Activated CD8-positive, alpha-beta memory T cell treated with anti-CD3 and anti-CD28 coated beads for 24 hours (primary cell): Measurements from ENCODE around the gene PBX1.
A peak's percentile ranks its signal among the peaks of the same experiment; 100 is the strongest.
"Not testable (repeated sequence)": the region's sequence is repeated elsewhere in the genome, so short reads cannot be mapped to it uniquely, and the experiment has no call there.

ENCODE experiments used
- DNase-seq: peaks from one replicate; pipeline ENCODE4 v3.0.0-alpha.2; 2020

Gene PBX1

GRCh38 chr1:164558461-164559341 lies at the start of gene PBX1:
Gene PBX1, plus strand, starts transcription at chr1:164559184.
- DNase-seq = peak; percentile 84

GRCh38 chr1:164510435-164510834 lies 48.5 kb upstream of the PBX1 start:
- DNase-seq = no peak

DNA sequence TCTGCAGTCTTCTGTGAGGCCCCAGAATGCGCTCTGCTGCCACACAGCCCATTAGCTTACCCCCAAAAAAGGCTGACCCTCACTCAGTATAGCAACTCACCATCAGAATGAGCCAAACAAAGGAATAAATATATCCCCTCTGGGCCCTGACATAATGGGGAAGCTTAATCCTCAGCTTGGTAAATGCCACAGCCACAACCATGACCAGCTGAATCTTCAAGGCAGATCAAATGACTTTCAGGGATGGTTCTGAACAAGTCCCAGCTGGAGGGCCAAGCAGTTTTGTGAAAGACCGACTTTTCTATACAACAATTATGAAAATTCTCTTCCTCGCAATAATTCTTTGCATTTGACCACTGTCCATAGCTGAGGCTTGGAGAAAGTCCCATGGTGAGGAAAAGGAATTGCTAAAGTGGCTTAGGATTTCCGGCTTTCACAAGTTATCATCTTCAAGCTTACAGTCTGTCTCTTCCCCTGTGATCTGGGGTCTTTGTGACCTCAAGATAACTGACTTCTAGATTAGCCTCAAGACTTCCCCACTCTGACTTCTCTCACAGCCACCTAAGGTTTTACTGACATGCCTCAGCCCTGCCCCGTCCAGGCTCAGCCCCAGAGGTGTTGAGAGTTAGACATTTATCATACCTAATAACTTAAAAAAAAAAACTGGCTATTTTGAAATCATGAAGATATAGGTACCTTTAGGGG lies 47.8 kb upstream of the PBX1 start:
- no peak for DNase-seq

DNA sequence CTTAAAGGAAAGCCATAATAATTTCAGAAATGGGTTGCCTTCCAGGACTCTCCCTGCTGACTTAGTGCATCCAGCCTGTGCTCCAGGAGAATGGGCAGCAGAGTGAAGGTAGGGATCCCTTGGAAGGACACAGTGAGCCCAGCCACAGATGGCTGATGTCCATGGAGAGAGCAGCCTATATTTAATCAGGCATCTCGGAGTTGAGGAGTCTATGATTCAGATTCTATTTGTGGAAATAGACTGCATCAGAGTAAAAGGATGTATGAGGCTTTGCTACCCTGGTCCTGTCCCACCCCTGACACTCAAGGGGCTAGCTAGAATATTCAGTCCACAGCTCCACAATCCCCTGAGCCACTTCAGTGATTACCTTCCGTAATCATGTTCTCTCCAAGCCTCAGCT lies 43.8 kb upstream of the PBX1 start:
- DNase-seq = no peak

- no peak for DNase-seq
These were observed 43.2 kb upstream of the PBX1 start for GRCh38 chr1:164515711-164516331.

GRCh38 chr1:164516591-164516990 lies 42.4 kb upstream of the PBX1 start:
- DNase-seq = no peak

DNA sequence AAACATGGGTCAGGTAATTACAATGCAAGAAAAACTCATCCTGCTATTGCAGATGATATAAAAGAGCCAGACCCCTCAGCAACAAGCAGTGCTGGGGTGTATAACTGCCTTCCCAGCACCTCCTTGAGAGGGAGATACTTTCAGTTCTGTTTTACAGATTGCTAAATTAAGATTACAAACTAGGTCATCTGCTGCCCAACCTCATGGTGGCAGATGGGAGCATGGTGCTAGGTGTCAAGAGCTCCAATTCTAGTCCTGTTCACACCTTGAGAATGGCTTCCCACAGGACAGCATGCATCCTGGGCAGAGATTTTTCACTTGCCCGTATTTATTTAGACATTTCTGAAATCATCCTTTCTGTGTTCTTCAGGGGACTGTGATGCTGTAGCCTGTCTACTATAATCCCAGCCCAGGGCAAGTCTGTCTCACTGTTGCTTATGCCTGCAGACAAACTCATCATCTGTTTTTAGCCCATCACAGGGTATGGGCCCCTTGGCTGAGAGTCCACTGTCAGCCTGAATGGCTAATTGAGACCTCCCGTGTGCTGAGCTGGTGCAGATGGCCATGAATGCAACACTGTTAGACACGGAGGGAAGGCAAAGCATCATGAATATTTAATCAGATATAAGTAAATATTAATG lies 40.2 kb upstream of the PBX1 start:
- DNase-seq = no peak

- DNase-seq = no peak
These were observed 39.6 kb upstream of the PBX1 start for GRCh38 chr1:164519426-164519825.

GRCh38 chr1:164524810-164525209 lies 34.2 kb upstream of the PBX1 start:
- no peak for DNase-seq

DNA sequence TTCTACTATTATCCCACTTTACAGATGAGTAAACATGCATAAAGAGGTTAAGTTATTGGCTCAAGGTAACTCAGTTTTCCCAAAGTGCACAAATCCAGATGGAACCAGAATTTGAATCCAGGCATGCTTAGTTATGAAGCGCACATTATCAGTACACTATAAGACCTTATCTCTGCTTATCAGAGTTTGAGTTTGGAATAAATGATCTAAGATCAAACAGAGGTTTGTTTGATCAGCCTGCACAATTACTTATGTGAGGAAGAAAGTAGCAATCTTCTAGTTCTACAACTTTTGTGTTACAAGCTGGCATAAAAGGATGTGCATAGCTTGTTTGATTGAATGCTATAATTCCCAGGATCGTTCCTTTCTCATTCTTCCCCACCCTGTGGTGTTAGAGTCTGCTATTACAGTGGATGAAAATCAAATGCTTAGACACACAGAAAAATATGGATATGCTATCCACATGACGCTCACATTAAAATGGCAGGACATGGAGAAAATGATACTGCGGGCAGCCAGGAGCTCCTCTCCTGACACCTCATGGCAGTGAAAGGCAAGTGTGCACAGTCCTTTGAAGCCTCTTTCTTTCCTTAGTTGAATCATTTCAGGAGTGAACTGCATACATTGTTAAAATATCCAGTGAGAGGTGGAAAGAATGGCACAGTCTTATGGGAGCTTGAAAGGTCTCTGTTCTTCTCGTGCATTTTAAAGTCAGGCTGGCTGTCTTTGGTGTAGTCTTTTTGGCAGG lies 23.9 kb upstream of the PBX1 start:
- no peak for DNase-seq

- not testable (repeated sequence) for DNase-seq
These were observed 6.5 kb upstream of the PBX1 start for GRCh38 chr1:164552463-164552988.

DNA sequence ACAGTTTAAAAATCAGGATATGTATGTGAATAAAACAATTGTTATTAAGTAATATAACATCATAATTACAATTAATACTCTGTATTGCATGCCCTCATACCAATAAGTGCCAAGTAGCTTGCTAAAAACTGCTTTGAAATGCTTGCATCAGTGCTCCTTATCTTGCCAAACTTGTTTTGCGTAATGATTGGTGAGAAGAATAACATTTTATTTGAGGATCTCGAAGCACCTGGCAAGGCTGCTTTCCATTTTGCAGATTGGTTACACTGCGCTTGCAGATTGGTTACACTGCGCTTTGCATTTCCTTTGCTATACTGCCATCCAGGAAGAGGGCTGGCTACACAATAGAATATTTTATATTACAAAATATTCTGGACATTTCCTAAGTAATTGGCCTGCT lies 1.7 kb upstream of the PBX1 start:
- DNase-seq = no peak

- DNase-seq = no peak
These were observed 513 bp downstream of the PBX1 start for GRCh38 chr1:164559342-164560051.

DNA sequence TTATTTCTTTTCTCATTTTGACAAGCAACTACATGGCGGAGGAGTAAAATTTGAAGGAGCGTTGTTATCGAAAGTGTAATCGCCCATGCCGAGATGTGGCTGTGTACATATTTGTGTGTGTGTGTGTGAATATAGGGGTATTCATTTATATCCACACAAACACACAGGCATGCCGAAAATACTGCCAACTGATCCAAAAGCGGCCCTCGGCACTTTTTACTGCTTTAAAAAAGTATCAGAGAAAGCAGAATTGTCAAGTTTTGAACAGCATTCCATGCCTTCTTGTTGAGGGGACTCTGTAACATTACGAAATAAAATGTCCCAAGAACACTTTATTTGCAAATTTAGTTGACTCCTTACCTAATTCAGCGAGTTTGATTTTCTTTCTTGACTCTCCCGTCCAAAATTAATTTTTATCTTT lies 1.1 kb downstream of the PBX1 start:
- no peak for DNase-seq

DNA sequence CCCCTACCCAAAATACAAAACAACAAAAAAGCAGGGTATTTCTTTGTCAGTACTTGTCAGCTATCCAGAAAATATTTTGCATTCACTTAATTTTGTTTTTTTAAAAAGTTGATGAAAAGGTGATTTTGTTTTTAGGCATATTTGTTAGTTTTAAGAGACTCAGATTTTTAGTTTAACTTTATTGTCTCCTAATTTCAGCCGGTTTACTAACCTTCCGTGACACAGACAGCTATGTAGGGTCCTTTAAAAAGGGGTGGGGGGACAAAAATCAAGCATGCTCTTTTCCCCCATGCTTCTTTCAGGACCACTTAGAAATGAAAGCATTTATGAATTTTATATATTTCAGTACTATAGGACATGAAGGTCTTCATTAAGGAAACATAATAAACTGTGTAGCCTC lies 1.6 kb downstream of the PBX1 start:
- DNase-seq = no peak

DNA sequence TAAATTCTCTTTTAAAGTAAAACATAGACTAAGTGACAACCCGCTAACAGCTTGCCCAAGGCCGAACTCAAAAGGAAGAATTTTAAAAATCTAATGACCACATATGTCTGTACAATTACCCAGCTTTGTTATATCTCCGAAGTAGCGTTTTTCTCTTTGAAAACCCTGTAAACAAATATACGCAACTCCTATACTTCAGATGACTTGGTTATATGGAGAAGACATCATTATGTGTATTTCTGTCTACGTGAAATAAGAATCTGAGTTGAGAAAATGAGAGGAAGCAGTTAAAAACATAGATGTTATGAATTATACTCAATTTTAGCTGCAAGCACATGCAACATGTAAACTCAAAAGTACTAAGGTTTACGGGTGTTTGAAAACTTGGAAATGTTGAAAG lies 2.0 kb downstream of the PBX1 start:
- no peak for DNase-seq

DNA sequence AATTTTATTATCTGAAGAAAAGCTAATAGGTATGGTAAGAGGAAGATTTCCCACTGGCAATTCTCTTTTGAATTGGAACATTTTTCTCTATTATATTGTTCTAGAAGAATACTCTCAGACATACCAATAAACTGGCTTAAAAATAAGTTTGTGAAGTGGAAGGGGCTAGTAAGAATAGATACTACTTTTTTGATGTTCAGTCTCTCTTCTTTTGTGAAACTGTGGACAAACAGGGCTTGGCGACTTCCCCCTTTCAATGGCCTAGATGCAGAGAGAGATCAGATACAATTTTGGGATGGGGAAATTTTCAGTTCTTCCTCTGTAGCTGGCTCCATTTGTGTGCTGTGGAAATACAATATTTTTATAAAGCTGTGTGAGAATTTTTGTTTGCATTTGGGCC lies 2.5 kb downstream of the PBX1 start:
- no peak for DNase-seq

GRCh38 chr1:164562061-164562460 lies 3.1 kb downstream of the PBX1 start:
- no peak for DNase-seq

- no peak for DNase-seq
These were observed 3.5 kb downstream of the PBX1 start for GRCh38 chr1:164562511-164562910.

DNA sequence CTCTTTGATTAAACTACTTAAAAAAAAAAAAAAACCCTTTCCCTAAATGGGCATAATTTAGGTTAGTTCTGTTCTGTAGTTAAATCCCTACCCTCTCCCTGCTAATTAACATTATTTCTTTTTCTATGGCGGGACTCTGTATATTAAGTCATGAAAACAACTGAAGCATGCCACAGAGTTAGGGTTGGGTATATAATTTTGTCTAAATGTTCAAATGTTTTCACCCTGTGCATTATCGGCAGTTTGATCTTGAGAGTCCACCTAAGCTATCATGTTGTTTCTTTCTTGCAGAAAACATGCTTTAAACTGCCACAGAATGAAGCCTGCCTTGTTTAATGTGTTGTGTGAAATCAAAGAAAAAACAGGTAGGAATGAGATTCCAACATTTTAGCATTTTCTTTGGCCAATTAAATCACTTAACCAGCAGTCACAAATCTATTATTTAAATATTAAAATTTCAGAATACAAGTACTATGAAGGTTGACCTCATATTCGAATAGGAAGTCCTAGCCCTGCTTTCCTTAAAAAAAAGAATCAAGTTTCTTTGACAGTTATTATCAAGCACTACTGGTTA lies 4.0 kb downstream of the PBX1 start:
- DNase-seq = no peak

DNA sequence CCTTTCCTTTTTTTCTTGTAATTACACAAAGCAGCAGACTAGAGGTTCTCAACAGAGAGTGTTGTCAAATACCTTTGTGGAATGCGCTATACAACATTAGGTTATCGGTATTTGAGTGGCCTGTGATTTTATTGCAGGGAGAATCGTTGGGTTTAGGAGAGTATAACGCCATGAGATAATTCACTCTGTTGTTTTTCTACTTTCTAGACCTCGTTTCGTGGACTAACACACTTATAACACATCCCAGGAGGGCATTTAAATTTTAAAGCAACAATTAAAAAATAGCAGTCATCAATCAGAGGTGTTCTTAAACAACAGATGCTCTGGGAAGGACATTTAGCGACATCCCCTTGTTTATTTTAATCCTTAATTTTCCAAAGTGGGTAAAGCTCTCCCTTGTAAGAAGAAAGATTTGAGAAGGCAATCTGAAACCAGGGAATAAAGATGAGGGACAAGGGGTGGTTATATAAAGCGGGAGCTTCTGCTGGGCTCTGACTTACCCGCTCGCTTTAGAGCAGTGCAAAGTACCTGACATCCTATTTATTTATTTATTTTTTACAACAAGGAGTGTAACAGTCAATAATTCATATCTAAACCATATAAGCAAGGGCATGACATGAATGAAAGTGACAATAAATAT lies 4.9 kb downstream of the PBX1 start:
- DNase-seq = no peak
